Osteoblast (primary cell): ENCODE results near the gene GPR151. TPM values are rescaled to one million over a fixed set of nuclear protein-coding genes. Genes with fewer than 3 reads are reported as not detected.
A peak's percentile ranks its signal among the peaks of the same experiment; 100 is the strongest.
"Not testable (repeated sequence)": the region's sequence is repeated elsewhere in the genome, so short reads cannot be mapped to it uniquely, and the experiment has no call there.

ENCODE experiments used
- DNase-seq: peaks from one replicate; pipeline ENCODE4 v3.0.0; 2011; ENCODE audit warnings: low spot score, mixed read lengths; ENCODE audit not compliant: insufficient read length; ENCODE audit errors: missing footprints
- H2AFZ ChIP-seq: 2 replicates; pipeline ENCODE4 v1.6.0; 2011; ENCODE audit warnings: mild to moderate bottlenecking, low read length
- H3K27ac ChIP-seq: 2 replicates; pipeline ENCODE4 v1.5.1; 2011; ENCODE audit warnings: mild to moderate bottlenecking, low read depth, low read length, moderate library complexity
- H3K27me3 ChIP-seq: 2 replicates; pipeline ENCODE4 v1.6.0; 2012; ENCODE audit warnings: mild to moderate bottlenecking, control low read depth, inconsistent platforms, low read length, moderate library complexity; ENCODE audit not compliant: insufficient read depth
- H3K36me3 ChIP-seq: 2 replicates; pipeline ENCODE4 v1.5.1; 2011; ENCODE audit warnings: mild to moderate bottlenecking, low read length, control low read depth, moderate library complexity; ENCODE audit not compliant: insufficient read depth
- H3K4me1 ChIP-seq: 2 replicates; pipeline ENCODE4 v1.5.1; 2011; ENCODE audit warnings: mild to moderate bottlenecking, low read length, control low read depth, moderate library complexity; ENCODE audit not compliant: insufficient read depth
- H3K4me2 ChIP-seq: 2 replicates; pipeline ENCODE4 v1.6.0; 2011; ENCODE audit warnings: mild to moderate bottlenecking, low read length; ENCODE audit not compliant: insufficient read depth
- H3K4me3 ChIP-seq: fragments of 200-600 bp; sonication (generic); 3 replicates; pipeline ENCODE4 v1.5.1; 2012; ENCODE audit warnings: mild to moderate bottlenecking, low read length, inconsistent platforms; ENCODE audit not compliant: insufficient read depth
- H3K79me2 ChIP-seq: 2 replicates; pipeline ENCODE4 v1.6.0; 2012; ENCODE audit warnings: mild to moderate bottlenecking, low read length, control low read depth, inconsistent platforms; ENCODE audit not compliant: insufficient read depth
- H3K9me3 ChIP-seq: 2 replicates; pipeline ENCODE4 v1.5.1; 2011; ENCODE audit warnings: low read depth, low read length, control low read depth
- H4K20me1 ChIP-seq: 2 replicates; pipeline ENCODE4 v1.6.0; 2012; ENCODE audit warnings: mild to moderate bottlenecking, low read length, control low read depth; ENCODE audit not compliant: insufficient read depth
- total RNA-seq: library from RNA; depleted of rRNA; stranded (reverse); fragments of >200 nt; gene quantifications from 2 replicates; pipeline ENCODE4 v1.2.3, GENCODE V29; 2012
- TF ChIP-seq, protein P1 (sequence below): IDR thresholded peaks from 2 replicates; pipeline ENCODE4 v1.5.1; 2011; ENCODE audit warnings: mild to moderate bottlenecking, low read depth, low read length, moderate library complexity; ENCODE audit errors: extremely low read depth

The GPR151 gene
- total RNA-seq, 1 donor: not detected

GRCh38 chr5:146560205-146560812, 44.3 kb upstream of the GPR151 start:
- DNase-seq: peak; percentile 37
- TF ChIP-seq, protein P1, sequence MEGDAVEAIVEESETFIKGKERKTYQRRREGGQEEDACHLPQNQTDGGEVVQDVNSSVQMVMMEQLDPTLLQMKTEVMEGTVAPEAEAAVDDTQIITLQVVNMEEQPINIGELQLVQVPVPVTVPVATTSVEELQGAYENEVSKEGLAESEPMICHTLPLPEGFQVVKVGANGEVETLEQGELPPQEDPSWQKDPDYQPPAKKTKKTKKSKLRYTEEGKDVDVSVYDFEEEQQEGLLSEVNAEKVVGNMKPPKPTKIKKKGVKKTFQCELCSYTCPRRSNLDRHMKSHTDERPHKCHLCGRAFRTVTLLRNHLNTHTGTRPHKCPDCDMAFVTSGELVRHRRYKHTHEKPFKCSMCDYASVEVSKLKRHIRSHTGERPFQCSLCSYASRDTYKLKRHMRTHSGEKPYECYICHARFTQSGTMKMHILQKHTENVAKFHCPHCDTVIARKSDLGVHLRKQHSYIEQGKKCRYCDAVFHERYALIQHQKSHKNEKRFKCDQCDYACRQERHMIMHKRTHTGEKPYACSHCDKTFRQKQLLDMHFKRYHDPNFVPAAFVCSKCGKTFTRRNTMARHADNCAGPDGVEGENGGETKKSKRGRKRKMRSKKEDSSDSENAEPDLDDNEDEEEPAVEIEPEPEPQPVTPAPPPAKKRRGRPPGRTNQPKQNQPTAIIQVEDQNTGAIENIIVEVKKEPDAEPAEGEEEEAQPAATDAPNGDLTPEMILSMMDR: no peak
- H3K79me2 ChIP-seq: no peaks in the 10 kb centered on the region
- H3K27ac ChIP-seq: peak overlapping the region; percentile 39
- H4K20me1 ChIP-seq: no peaks in the 10 kb centered on the region
- H3K27me3 ChIP-seq: no peaks in the 10 kb centered on the region
- no peaks in the 10 kb centered on the region for H3K9me3 ChIP-seq
- H3K4me1 ChIP-seq: peaks cover 18% of the 10 kb centered on the region
- H2AFZ ChIP-seq: no peak overlapping the region
- peak overlapping the region; percentile 7 for H3K4me2 ChIP-seq
- no peaks in the 10 kb centered on the region for H3K36me3 ChIP-seq
- no peak overlapping the region for H3K4me3 ChIP-seq

DNA sequence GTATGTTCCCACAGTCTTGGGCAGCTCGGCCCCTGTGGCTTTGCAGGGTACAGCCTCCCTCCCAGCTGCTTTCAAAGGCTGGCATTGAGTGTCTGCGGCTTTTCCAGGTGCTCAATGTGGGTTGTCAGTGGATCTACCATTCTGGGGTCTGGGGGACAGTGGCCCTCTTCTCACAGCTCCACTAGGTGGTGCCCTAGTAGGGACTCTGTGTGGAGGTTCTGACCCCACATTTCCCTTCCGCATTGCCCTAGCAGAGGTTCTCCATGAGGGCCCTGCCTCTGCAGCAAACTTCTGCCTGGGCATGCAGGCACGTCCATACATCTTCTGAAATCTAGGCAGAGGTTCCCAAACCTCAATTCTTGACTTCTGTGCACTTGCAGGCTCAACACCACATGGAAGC, 40.9 kb upstream of the GPR151 start:
- not testable (repeated sequence) for H3K4me3 ChIP-seq, H2AFZ ChIP-seq, H3K27me3 ChIP-seq, H4K20me1 ChIP-seq, H3K4me2 ChIP-seq, H3K36me3 ChIP-seq, DNase-seq, H3K79me2 ChIP-seq, H3K27ac ChIP-seq, H3K9me3 ChIP-seq
- peaks cover 18% of the 10 kb centered on the region for H3K4me1 ChIP-seq

DNA sequence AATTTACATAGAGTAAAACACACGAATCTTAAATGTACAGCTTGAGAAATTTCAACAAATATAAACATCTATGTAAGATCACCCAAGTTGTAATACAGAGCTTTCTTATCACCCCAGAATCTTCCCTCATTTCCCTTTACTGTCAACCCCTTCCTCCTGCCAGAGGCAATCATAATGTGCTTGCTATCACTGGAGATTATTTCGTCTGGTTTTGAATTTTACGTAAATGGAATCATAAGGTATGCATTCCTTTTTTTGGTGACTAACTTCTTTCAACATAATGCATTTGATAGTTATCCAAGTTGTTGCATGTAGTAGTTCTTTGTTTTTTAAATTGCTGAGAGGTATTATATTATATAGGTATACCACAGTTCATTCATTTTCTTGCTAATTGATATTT, 37.5 kb upstream of the GPR151 start:
- H3K4me1 ChIP-seq: no peaks in the 10 kb centered on the region
- H3K36me3 ChIP-seq: no peaks in the 10 kb centered on the region
- H4K20me1 ChIP-seq: no peaks in the 10 kb centered on the region
- no peak overlapping the region for H3K4me2 ChIP-seq
- H3K4me3 ChIP-seq: no peak overlapping the region
- H3K27me3 ChIP-seq: no peaks in the 10 kb centered on the region
- no peak overlapping the region for H2AFZ ChIP-seq
- no peak for DNase-seq
- TF ChIP-seq, protein P1: no peak
- no peak overlapping the region for H3K27ac ChIP-seq
- no peaks in the 10 kb centered on the region for H3K9me3 ChIP-seq
- H3K79me2 ChIP-seq: no peaks in the 10 kb centered on the region

DNA sequence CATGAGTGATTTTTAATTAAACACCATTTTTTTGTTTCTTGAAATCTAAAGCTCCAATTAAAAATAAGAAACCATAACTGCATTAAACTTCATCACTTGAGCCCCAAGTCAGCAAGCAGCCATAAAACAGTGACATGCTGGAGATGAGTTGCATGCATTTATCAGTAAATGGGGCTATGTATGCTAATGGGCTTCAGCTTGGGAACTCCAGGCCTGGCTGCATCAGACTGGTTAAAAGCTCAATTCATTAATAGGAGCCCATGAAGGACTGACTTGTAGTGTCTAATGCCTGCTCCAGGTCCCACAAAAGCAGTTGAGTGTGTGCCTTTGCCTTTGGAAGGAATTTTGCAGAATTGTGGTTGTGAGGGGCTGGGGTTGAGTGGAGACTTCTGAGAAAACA, 33.6 kb upstream of the GPR151 start:
- no peaks in the 10 kb centered on the region for H3K27me3 ChIP-seq
- H2AFZ ChIP-seq: no peak overlapping the region

More for the DNA sequence above, 33.6 kb upstream of the GPR151 start:
- no peaks in the 10 kb centered on the region for H3K79me2 ChIP-seq
- H3K4me3 ChIP-seq: no peak overlapping the region
- DNase-seq: peak; percentile 32
- no peak overlapping the region for H3K4me2 ChIP-seq
- no peaks in the 10 kb centered on the region for H3K36me3 ChIP-seq
- H3K4me1 ChIP-seq: no peaks in the 10 kb centered on the region
- no peaks in the 10 kb centered on the region for H3K9me3 ChIP-seq
- no peak overlapping the region for H3K27ac ChIP-seq
- no peaks in the 10 kb centered on the region for H4K20me1 ChIP-seq
- TF ChIP-seq, protein P1: no peak
